Sigmoid colon (tissue), 4 donors: ENCODE measurements around the gene THUMPD1.
"Not testable (repeated sequence)": the region's sequence is repeated elsewhere in the genome, so short reads cannot be mapped to it uniquely, and the experiment has no call there.

Experiments
- CTCF ChIP-seq, 4 experiments: fragments of 450-650 bp in 3 of 4; fragments of 200-600 bp in 1 of 4; IDR thresholded peaks; one replicate each; pipeline ENCODE4 v1.5.1; 2016 to 2019; ENCODE audit warnings: antibody characterized with exemption in 4 of 4, mild to moderate bottlenecking in 3 of 4, moderate library complexity in 2 of 4
- EP300 ChIP-seq, 4 donors: sonication (generic); formaldehyde crosslinking; IDR thresholded peaks; one replicate each; pipeline ENCODE4 v1.6.1; 2017; ENCODE audit warnings: antibody characterized with exemption in 4 of 4
- POLR2AphosphoS5 ChIP-seq, 4 donors: sonication (generic); formaldehyde crosslinking; IDR thresholded peaks; one replicate each; pipeline ENCODE4 v1.6.1; 2017; ENCODE audit warnings: antibody characterized with exemption in 4 of 4

GRCh38 chr16:20705972-20706371, 35.6 kb downstream of the THUMPD1 start:
- TF ChIP-seq POLR2AphosphoS5, EP300, CTCF (IDR thresholded peaks at IDR 0.05): not testable (repeated sequence)
